CD14-positive monocyte (primary cell): ENCODE data around the gene PCCA. TPM values are rescaled to one million over a fixed set of nuclear protein-coding genes. Genes with fewer than 3 reads are reported as not detected.
"Not testable (repeated sequence)": the region's sequence is repeated elsewhere in the genome, so short reads cannot be mapped to it uniquely, and the experiment has no call there.

Experiments used
- DNase-seq, 3 donors: peaks; one replicate each; pipeline ENCODE4 v3.0.0-alpha.2; 2011 to 2022
- H2AFZ ChIP-seq: 2 replicates; pipeline ENCODE4 v1.6.0; 2012; ENCODE audit warnings: mild to moderate bottlenecking, low read depth, low read length, inconsistent platforms; ENCODE audit not compliant: insufficient read depth, poor library complexity, severe bottlenecking
- H3K27ac ChIP-seq, 2 donors: 1 replicate in 1 of 2; 2 replicates in 1 of 2; pipeline ENCODE4 v1.5.1; 2012 to 2013; ENCODE audit warnings: low read length in 2 of 2, control low read depth in 1 of 2, inconsistent platforms in 1 of 2, low read depth in 1 of 2, mild to moderate bottlenecking in 1 of 2
- H3K27me3 ChIP-seq, 2 donors: one replicate each; pipeline versions ENCODE4 v1.6.0 to v1.6.1; 2011 to 2013; ENCODE audit warnings: low read length in 2 of 2; ENCODE audit not compliant: control insufficient read depth in 2 of 2, insufficient read depth in 2 of 2
- H3K36me3 ChIP-seq, 2 donors: replicated peaks in 1 of 2; 1 replicate in 1 of 2; 2 replicates in 1 of 2; pipeline versions ENCODE4 v1.5.1 to v1.6.1; 2012 to 2013; ENCODE audit warnings: low read length in 2 of 2, control low read depth in 1 of 2, inconsistent platforms in 1 of 2, mild to moderate bottlenecking in 1 of 2; ENCODE audit not compliant: insufficient read depth in 2 of 2, control insufficient read depth in 1 of 2
- H3K4me1 ChIP-seq, 2 donors: 1 replicate in 1 of 2; 2 replicates in 1 of 2; pipeline versions ENCODE4 v1.5.1 to v1.6.1; 2012 to 2013; ENCODE audit warnings: low read length in 2 of 2, control low read depth in 1 of 2, inconsistent platforms in 1 of 2, mild to moderate bottlenecking in 1 of 2, moderate library complexity in 1 of 2; ENCODE audit not compliant: insufficient read depth in 2 of 2, control insufficient read depth in 1 of 2
- H3K4me2 ChIP-seq: replicated peaks from 2 replicates; pipeline ENCODE3; 2012; ENCODE audit warnings: low read length, moderate library complexity, mild to moderate bottlenecking; ENCODE audit not compliant: poor library complexity, severe bottlenecking; ENCODE audit errors: extremely low read depth
- H3K4me3 ChIP-seq, 3 experiments: fragments of 200-600 bp in 1 of 3; sonication (generic) in 1 of 3; replicated peaks in 1 of 3; 1 replicate in 2 of 3; 2 replicates in 1 of 3; pipeline ENCODE4 v1.5.1; 2011 to 2013; ENCODE audit warnings: low read length in 3 of 3, mild to moderate bottlenecking in 3 of 3, control low read depth in 2 of 3, low read depth in 2 of 3, inconsistent platforms in 1 of 3, moderate library complexity in 1 of 3
- H3K79me2 ChIP-seq: 2 replicates; pipeline ENCODE4 v1.6.0; 2012; ENCODE audit warnings: mild to moderate bottlenecking, control low read depth, inconsistent platforms, low read length, moderate library complexity; ENCODE audit not compliant: insufficient read depth
- H3K9ac ChIP-seq: 2 replicates; pipeline ENCODE4 v1.6.0; 2017; ENCODE audit warnings: low read length, mild to moderate bottlenecking; ENCODE audit not compliant: insufficient read depth, poor library complexity, severe bottlenecking
- H3K9me3 ChIP-seq, 2 donors: replicated peaks in 1 of 2; 1 replicate in 1 of 2; 2 replicates in 1 of 2; pipeline versions ENCODE4 v1.5.1 to v1.6.1; 2012 to 2013; ENCODE audit warnings: low read length in 2 of 2, control low read depth in 1 of 2; ENCODE audit not compliant: control insufficient read depth in 1 of 2, insufficient read depth in 1 of 2
- H4K20me1 ChIP-seq: 2 replicates; pipeline ENCODE4 v1.6.0; 2012; ENCODE audit warnings: mild to moderate bottlenecking, low read length, control low read depth, moderate library complexity; ENCODE audit not compliant: insufficient read depth
- H3K27ac Mint-ChIP-seq, 7 donors: one replicate each; pipeline ENCODE4 v1.8.0; 2020; ENCODE audit warnings: mild to moderate bottlenecking in 7 of 7, mixed read lengths in 7 of 7, moderate library complexity in 6 of 7, inconsistent platforms in 2 of 7
- H3K27me3 Mint-ChIP-seq, 3 donors: one replicate each; pipeline ENCODE4 v1.8.0; 2021 to 2022; ENCODE audit warnings: low read depth in 3 of 3, mild to moderate bottlenecking in 3 of 3, mixed read lengths in 3 of 3, moderate library complexity in 3 of 3, inconsistent platforms in 1 of 3
- H3K36me3 Mint-ChIP-seq, 2 donors: one replicate each; pipeline ENCODE4 v1.8.0; 2020; ENCODE audit warnings: mixed read lengths in 2 of 2, inconsistent platforms in 1 of 2, mild to moderate bottlenecking in 1 of 2
- H3K4me1 Mint-ChIP-seq: one replicate; pipeline ENCODE4 v1.8.0; 2020; ENCODE audit warnings: mild to moderate bottlenecking, mixed read lengths
- H3K4me3 Mint-ChIP-seq, 2 donors: one replicate each; pipeline ENCODE4 v1.8.0; 2020; ENCODE audit warnings: mild to moderate bottlenecking in 2 of 2, mixed read lengths in 2 of 2, moderate library complexity in 1 of 2
- H3K9me3 Mint-ChIP-seq, 7 donors: one replicate each; pipeline ENCODE4 v1.8.0; 2020 to 2022; ENCODE audit warnings: mixed read lengths in 7 of 7, mild to moderate bottlenecking in 6 of 7, moderate library complexity in 6 of 7, inconsistent platforms in 2 of 7
- WGBS: methylation state at CpG from one replicate; pipeline ENCODE4 v1.1.5; 2013; ENCODE audit warnings: missing lambda C conversion rate; ENCODE audit not compliant: insufficient coverage; 5-methylcytosine and 5-hydroxymethylcytosine counted together
- intact Hi-C, 2 donors: fragments of 100-400 bp; cut with micrococcal nuclease; formaldehyde crosslinking; loops; one replicate each; pipeline versions ENCODE4 v1.15.0 to v1.15.1; 2023
- polyA plus RNA-seq, 3 donors: library from polyadenylated mRNA; depleted of rRNA in 1 of 3; unstranded in 2 of 3; stranded (reverse) in 1 of 3; fragments of 300-500 nt in 2 of 3; fragments of >200 nt in 1 of 3; fragmentation: Illumina TruSeq in 2 of 3; gene quantifications; 1 replicate in 2 of 3; 2 replicates in 1 of 3; pipeline ENCODE4 v1.2.3, GENCODE V29; 2012 to 2021
- TF ChIP-seq, protein P1 (sequence below): fragments of 200-600 bp; IDR thresholded peaks from one replicate; pipeline ENCODE4 v1.8.0; 2022; ENCODE audit warnings: antibody characterized with exemption, mild to moderate bottlenecking

Gene PCCA
- polyA plus RNA-seq, 3 donors, result 4.4 to 13.5 (median 11.9) TPM

DNA sequence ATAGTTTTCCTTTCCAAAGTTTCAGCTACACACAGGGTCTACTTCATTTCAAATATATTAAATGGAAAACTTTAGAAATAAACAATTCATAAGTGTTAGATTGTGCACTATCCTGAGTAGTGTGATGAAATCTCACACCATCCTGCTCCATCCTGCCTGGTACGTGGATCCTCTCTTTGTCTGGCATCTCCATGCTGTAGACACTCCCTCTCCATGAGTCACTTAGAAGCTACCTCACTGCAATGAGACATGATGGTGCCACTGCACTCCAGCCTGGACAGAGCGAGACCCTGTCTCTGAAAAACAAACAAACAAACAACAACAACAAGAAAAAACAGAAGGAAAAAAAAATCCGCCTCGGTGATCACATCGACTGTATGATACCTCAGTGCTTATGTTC, 191.8 kb downstream of the PCCA start:
- no peak overlapping the region for H3K9ac ChIP-seq
- DNase-seq, result no peak
- no peaks in the 10 kb centered on the region for H4K20me1 ChIP-seq
- peaks cover 0 to 14% (median 6%) of the 10 kb centered on the region in 7 donors for H3K9me3 Mint-ChIP-seq
- no peaks in the 10 kb centered on the region for H3K4me1 Mint-ChIP-seq
- H3K36me3 ChIP-seq, result peaks cover 0 to 4% of the 10 kb centered on the region in 2 donors
- H3K27ac ChIP-seq, result no peak overlapping the region
- H3K27ac Mint-ChIP-seq, result no peak overlapping the region
- H3K27me3 Mint-ChIP-seq, result no peaks in the 10 kb centered on the region
- H3K9me3 ChIP-seq, result no peaks in the 10 kb centered on the region
- 100% methylated on average over 1 of the region's 5 CpGs for whole genome bisulfite sequencing
- intact Hi-C loops, result no loop called here
- H3K4me2 ChIP-seq, result no peak overlapping the region
- H3K4me1 ChIP-seq, result no peaks in the 10 kb centered on the region
- H3K79me2 ChIP-seq, result no peaks in the 10 kb centered on the region
- TF ChIP-seq, protein P1, sequence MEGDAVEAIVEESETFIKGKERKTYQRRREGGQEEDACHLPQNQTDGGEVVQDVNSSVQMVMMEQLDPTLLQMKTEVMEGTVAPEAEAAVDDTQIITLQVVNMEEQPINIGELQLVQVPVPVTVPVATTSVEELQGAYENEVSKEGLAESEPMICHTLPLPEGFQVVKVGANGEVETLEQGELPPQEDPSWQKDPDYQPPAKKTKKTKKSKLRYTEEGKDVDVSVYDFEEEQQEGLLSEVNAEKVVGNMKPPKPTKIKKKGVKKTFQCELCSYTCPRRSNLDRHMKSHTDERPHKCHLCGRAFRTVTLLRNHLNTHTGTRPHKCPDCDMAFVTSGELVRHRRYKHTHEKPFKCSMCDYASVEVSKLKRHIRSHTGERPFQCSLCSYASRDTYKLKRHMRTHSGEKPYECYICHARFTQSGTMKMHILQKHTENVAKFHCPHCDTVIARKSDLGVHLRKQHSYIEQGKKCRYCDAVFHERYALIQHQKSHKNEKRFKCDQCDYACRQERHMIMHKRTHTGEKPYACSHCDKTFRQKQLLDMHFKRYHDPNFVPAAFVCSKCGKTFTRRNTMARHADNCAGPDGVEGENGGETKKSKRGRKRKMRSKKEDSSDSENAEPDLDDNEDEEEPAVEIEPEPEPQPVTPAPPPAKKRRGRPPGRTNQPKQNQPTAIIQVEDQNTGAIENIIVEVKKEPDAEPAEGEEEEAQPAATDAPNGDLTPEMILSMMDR, result no peak
- no peak overlapping the region for H2AFZ ChIP-seq
- peaks cover 11 to 15% of the 10 kb centered on the region in 2 donors for H3K36me3 Mint-ChIP-seq
- H3K4me3 Mint-ChIP-seq, result no peak overlapping the region
- H3K27me3 ChIP-seq, result no peaks in the 10 kb centered on the region
- no peak overlapping the region for H3K4me3 ChIP-seq

GRCh38 chr13:100282306-100282705, 193.4 kb downstream of the PCCA start:
- H3K4me3 Mint-ChIP-seq, intact Hi-C loops, H3K27me3 Mint-ChIP-seq, H3K36me3 ChIP-seq, H2AFZ ChIP-seq, DNase-seq, H3K9me3 ChIP-seq, H3K4me1 Mint-ChIP-seq, H3K27ac ChIP-seq, H4K20me1 ChIP-seq, H3K27ac Mint-ChIP-seq, H3K4me2 ChIP-seq, H3K79me2 ChIP-seq, H3K4me1 ChIP-seq, H3K27me3 ChIP-seq, H3K4me3 ChIP-seq, H3K9ac ChIP-seq: not testable (repeated sequence)
- Mint-ChIP-seq H3K36me3 (peaks cover 9 to 11% of the 10 kb centered on the region in 2 donors), H3K9me3 (peaks cover 0 to 14% (median 6%) of the 10 kb centered on the region in 7 donors)
- WGBS, result 96% methylated on average over 15 of the region's 16 CpGs
